Smooth muscle cell (in vitro differentiated cells): ENCODE measurements around the gene TRPM2. TPM values are rescaled to one million over a fixed set of nuclear protein-coding genes. Genes with fewer than 3 reads are reported as not detected.

Source experiments
- DNase-seq: peaks from one replicate; lab custom pipeline; 2025; ENCODE audit not compliant: unreplicated experiment; lab: John Stamatoyannopoulos, UW
- H2AFZ ChIP-seq: fragments of 200-600 bp; sonication (generic); 2 replicates; pipeline ENCODE4 v1.6.0; 2016; ENCODE audit warnings: antibody characterized with exemption, low read depth, mild to moderate bottlenecking
- H3F3A ChIP-seq: fragments of 200-600 bp; sonication (generic); 2 replicates; pipeline ENCODE4 v1.6.0; 2017; ENCODE audit warnings: antibody characterized with exemption, low read depth
- H3K27ac ChIP-seq: fragments of 200-600 bp; sonication (generic); 2 replicates; pipeline ENCODE4 v1.5.1; 2016; ENCODE audit warnings: low read depth, mild to moderate bottlenecking
- H3K27me3 ChIP-seq: fragments of 200-600 bp; sonication (generic); 2 replicates; pipeline ENCODE4 v1.6.1; 2016; ENCODE audit warnings: low read depth, mild to moderate bottlenecking
- H3K36me3 ChIP-seq: fragments of 200-600 bp; sonication (generic); 2 replicates; pipeline ENCODE4 v1.5.1; 2016; ENCODE audit warnings: low read depth
- H3K4me1 ChIP-seq: fragments of 200-600 bp; sonication (generic); 2 replicates; pipeline ENCODE4 v1.5.1; 2016; ENCODE audit warnings: low read depth
- H3K4me2 ChIP-seq: fragments of 200-600 bp; sonication (generic); 2 replicates; pipeline ENCODE4 v1.6.0; 2016; ENCODE audit warnings: mild to moderate bottlenecking
- H3K4me3 ChIP-seq: fragments of 200-600 bp; sonication (generic); 2 replicates; pipeline ENCODE4 v1.5.1; 2016; ENCODE audit warnings: mild to moderate bottlenecking
- H3K79me2 ChIP-seq: fragments of 200-600 bp; sonication (generic); 2 replicates; pipeline ENCODE4 v1.6.0; 2016; ENCODE audit warnings: low read depth, mild to moderate bottlenecking
- H3K9ac ChIP-seq: fragments of 200-600 bp; sonication (generic); 2 replicates; pipeline ENCODE4 v1.6.0; 2016; ENCODE audit warnings: low read depth
- H3K9me3 ChIP-seq: fragments of 200-600 bp; sonication (generic); replicated peaks from 2 replicates; pipeline ENCODE4 v1.5.1; 2016; ENCODE audit warnings: low read depth
- H4K20me1 ChIP-seq: fragments of 200-600 bp; sonication (generic); 2 replicates; pipeline ENCODE4 v1.6.0; 2016; ENCODE audit warnings: low read depth
- WGBS: methylation state at CpG from one replicate; pipeline ENCODE4 v1.1.7; 2016; ENCODE audit warnings: low lambda C conversion rate; 5-methylcytosine and 5-hydroxymethylcytosine counted together
- polyA plus RNA-seq: library from polyadenylated mRNA; unstranded; fragments of >200 nt; fragmentation: Nextera tagmentation; extraction: Ambion mirVana; gene quantifications from 2 replicates; pipeline ENCODE4 v1.2.1, GENCODE V29; 2016
- total RNA-seq: library from RNA; depleted of rRNA; stranded (reverse); fragments of >200 nt; gene quantifications from 2 replicates; pipeline ENCODE4 v1.2.3, GENCODE V29; 2014
- TF ChIP-seq, protein P1 (sequence below): fragments of 200-600 bp; sonication (generic); IDR thresholded peaks from 2 replicates; pipeline ENCODE4 v1.5.1; 2017; ENCODE audit warnings: borderline replicate concordance, mild to moderate bottlenecking, antibody characterized with exemption; ENCODE audit not compliant: insufficient read depth, poor library complexity, severe bottlenecking

Gene TRPM2
- total and polyA plus RNA-seq, 2 experiments from 2014 or later, result 0.31 TPM; not detected in 1

DNA sequence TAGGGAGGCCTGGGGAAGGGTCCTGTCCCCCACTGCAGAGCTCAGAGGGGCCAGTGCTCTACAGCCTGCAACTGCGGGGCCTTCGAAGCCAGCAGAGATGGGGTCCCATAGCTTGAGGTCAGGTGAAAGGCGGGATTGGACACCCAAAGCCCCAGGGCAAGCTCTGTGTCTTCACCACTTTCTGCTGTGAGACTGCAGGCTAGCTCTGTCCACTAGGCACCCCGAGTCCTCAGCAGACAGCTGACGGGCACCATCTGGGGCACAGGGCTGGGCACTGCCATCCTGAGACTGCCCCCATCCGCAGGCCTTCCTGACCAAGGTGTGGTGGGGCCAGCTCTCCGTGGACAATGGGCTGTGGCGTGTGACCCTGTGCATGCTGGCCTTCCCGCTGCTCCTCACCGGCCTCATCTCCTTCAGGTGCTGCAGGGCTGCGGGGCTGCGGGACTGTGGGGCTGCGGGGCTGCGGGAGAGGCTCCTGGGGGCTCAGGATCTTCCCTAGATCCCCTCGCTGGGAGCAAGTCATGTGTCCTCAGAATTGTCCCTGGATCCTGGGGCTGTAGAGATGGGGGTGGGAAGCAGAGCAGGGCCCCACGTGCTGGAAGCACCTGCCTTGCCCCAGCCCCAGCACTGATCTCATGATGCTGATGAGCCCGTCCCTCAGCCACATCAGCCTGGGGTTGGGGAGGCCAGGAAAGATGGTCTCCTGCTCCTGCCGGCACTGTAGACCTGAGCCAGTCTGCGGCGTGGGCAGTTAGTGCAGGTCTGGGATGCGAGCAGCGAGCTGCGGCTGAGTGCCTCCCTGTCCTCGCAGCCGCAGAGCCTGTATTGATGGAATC lies 46.8 kb downstream of the TRPM2 start:
- H3K9me3 ChIP-seq, result no peaks in the 10 kb centered on the region
- H3K79me2 ChIP-seq, result no peaks in the 10 kb centered on the region
- H3F3A ChIP-seq, result peaks cover 8% of the 10 kb centered on the region
- H4K20me1 ChIP-seq, result no peaks in the 10 kb centered on the region
- no peak overlapping the region for H3K9ac ChIP-seq
- no peak overlapping the region for H3K27ac ChIP-seq
- H3K4me3 ChIP-seq, result no peak overlapping the region
- H3K4me2 ChIP-seq, result no peak overlapping the region
- no peaks in the 10 kb centered on the region for H3K36me3 ChIP-seq
- 93% methylated on average over 23 of the region's 25 CpGs for WGBS
- no peaks in the 10 kb centered on the region for H3K27me3 ChIP-seq
- H3K4me1 ChIP-seq, result no peaks in the 10 kb centered on the region
- DNase-seq, result no peak
- TF ChIP-seq, protein P1, sequence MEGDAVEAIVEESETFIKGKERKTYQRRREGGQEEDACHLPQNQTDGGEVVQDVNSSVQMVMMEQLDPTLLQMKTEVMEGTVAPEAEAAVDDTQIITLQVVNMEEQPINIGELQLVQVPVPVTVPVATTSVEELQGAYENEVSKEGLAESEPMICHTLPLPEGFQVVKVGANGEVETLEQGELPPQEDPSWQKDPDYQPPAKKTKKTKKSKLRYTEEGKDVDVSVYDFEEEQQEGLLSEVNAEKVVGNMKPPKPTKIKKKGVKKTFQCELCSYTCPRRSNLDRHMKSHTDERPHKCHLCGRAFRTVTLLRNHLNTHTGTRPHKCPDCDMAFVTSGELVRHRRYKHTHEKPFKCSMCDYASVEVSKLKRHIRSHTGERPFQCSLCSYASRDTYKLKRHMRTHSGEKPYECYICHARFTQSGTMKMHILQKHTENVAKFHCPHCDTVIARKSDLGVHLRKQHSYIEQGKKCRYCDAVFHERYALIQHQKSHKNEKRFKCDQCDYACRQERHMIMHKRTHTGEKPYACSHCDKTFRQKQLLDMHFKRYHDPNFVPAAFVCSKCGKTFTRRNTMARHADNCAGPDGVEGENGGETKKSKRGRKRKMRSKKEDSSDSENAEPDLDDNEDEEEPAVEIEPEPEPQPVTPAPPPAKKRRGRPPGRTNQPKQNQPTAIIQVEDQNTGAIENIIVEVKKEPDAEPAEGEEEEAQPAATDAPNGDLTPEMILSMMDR, result no peak
- no peak overlapping the region for H2AFZ ChIP-seq

DNA sequence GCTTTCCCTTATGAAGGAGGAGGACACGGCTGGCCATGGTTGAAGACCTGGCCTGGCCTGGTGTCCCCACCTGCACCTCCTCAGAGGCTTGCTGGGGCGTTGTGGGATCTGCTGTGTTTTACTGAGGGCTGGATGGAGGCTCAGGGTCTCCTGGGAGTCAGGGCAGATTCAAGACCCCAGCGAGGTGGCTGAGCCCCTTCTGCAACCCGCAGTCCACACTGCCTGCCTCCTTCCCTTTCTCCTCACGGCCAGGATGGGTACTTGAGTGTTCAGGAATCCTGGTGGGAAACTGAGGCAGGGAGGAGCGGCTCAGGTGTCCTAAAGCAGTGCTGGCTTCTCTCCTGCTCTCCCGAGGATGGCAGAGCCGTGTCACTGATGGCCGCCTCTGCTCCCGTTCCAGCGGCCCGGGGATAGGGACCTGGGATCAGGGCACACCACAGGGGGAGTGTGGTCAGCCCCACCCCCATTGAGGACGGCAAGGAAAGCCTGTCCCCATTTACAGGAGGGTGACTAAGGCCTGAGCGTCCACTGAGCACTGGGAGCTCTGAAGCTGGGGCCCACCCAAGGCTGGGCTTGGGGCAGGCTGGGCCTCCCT lies 47.5 kb downstream of the TRPM2 start:
- TF ChIP-seq, protein P1, result no peak
- no peak overlapping the region for H2AFZ ChIP-seq
- H3F3A ChIP-seq, result peaks cover 8% of the 10 kb centered on the region
- no peaks in the 10 kb centered on the region for H3K79me2 ChIP-seq
- H3K4me3 ChIP-seq, result no peak overlapping the region
- no peaks in the 10 kb centered on the region for H3K27me3 ChIP-seq
- H3K4me1 ChIP-seq, result no peaks in the 10 kb centered on the region
- no peak overlapping the region for H3K27ac ChIP-seq
- H3K4me2 ChIP-seq, result no peak overlapping the region
- H3K9ac ChIP-seq, result no peak overlapping the region
- H4K20me1 ChIP-seq, result no peaks in the 10 kb centered on the region
- 82% methylated on average over 14 of the region's 14 CpGs for WGBS
- H3K36me3 ChIP-seq, result no peaks in the 10 kb centered on the region
- no peak for DNase-seq
- H3K9me3 ChIP-seq, result no peaks in the 10 kb centered on the region

DNA sequence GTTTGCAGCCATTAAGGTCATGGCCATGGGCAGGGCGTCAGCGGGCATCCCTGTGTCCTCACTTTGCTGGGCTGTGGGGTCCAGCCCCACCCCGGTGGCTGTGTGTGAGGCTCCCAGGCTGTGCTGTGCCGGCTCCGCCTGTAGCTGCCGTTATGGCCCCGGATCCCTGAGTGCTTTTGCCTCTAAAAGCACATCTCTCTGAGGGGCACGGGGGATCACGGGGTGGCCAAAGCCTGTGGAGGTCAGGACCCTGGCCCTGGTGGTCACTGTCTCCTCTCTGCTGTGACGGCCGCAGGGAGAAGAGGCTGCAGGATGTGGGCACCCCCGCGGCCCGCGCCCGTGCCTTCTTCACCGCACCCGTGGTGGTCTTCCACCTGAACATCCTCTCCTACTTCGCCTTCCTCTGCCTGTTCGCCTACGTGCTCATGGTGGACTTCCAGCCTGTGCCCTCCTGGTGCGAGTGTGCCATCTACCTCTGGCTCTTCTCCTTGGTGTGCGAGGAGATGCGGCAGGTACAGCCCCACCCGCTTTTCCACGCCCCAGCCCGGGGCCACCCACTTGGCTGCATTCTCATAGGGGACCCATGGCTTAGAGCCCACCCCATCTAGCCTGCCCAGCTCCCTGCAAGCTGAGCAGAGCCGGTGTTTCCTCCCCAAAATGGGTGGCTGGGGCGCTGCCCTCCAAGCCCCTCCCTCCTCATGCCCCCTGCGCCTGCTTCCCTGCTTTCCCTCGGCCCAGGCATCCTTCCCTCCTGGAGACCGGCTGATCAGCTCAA lies 48.2 kb downstream of the TRPM2 start:
- Histone ChIP-seq H3K27ac (no peak overlapping the region), H3K4me2 (no peak overlapping the region), H3K9ac (no peak overlapping the region), H2AFZ (no peak overlapping the region), H3K4me1 (no peaks in the 10 kb centered on the region), H3F3A (peaks cover 8% of the 10 kb centered on the region), H3K36me3 (no peaks in the 10 kb centered on the region), H3K4me3 (no peak overlapping the region), H3K9me3 (no peaks in the 10 kb centered on the region), H4K20me1 (no peaks in the 10 kb centered on the region), H3K27me3 (no peaks in the 10 kb centered on the region), H3K79me2 (no peaks in the 10 kb centered on the region)
- 89% methylated on average over 32 of the region's 32 CpGs for WGBS
- DNase-seq, result no peak
- TF ChIP-seq, protein P1, result no peak
